ENCODE results near the gene COL6A3. TPM values are rescaled to one million over a fixed set of nuclear protein-coding genes. Genes with fewer than 3 reads are reported as not detected.

Gene COL6A3
- total and polyA plus RNA-seq, 2 of the 13 experiments (the other 11 are each of a cell fraction or from before 2014, with no cell fraction given), result 0.03 TPM; not detected in 1

DNA sequence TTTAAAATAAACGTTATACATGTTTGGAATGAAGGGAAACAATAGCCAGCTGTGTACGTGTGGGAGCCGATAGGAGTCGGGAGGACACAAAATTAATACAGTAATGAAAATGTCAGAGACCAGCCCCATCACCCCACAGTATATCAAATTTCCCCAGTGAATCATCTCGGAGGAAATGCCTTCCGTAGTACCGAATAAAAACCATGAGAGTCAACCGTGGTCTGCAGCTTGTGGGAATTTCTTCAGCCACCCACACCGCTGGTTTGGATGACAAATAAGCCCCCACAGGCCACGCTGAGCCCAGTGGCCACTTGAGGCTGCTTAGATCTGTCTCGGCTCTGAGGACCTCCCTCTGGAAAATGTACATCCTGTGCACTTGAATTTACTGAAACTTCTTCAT is 133.7 kb downstream of the COL6A3 start:
- Histone ChIP-seq H3K4me1 (ENCODE audit: insufficient read depth, low read length) (no peaks in the 10 kb centered on the region), H3K27me3 (ENCODE audit: control insufficient read depth in 1 of 2, insufficient read depth in 2 of 2, low read length in 2 of 2) (peaks cover 4 to 18% of the 10 kb centered on the region in 2 experiments; a peak in 3 of 5 replicates), H2AFZ (ENCODE audit: low read length) (no peak overlapping the region), H3K36me3 (replicated peaks in 1 of 2; ENCODE audit: control insufficient read depth in 1 of 2, insufficient read depth in 2 of 2, low read length in 2 of 2) (no peaks in the 10 kb centered on the region), H3K9me3 (ENCODE audit: low read length) (no peaks in the 10 kb centered on the region), H3K4me2 (ENCODE audit: low read depth, low read length) (no peak overlapping the region), H3K27ac (ENCODE audit: extremely low read length, insufficient read depth, low read length) (no peak overlapping the region), H4K20me1 (ENCODE audit: insufficient read depth, low read length) (no peaks in the 10 kb centered on the region), H3K4me3 (replicated peaks in 1 of 3; ENCODE audit: insufficient read depth in 1 of 3, low read depth in 2 of 3, low read length in 3 of 3) (no peak overlapping the region), H3K9ac (ENCODE audit: insufficient read depth, low read depth, low read length) (no peak overlapping the region), H3K79me2 (ENCODE audit: insufficient read depth, low read length) (no peaks in the 10 kb centered on the region)
- ChIA-PET POLR2A (no interaction called here), CTCF (ENCODE audit: low intra/inter-chr PET ratio, low total read pairs) (no interaction called here)
- intact Hi-C loops (cut with micrococcal nuclease; ENCODE audit: unreplicated experiment) (no loop called here), in situ Hi-C loops (cut with HindIII; ENCODE audit: extremely low pct_ligation_motif_present, low pct_unique_long_range_greater_than_20kb) (no loop called here)
- 32% methylated on average over 11 of the region's 11 CpGs for WGBS (ENCODE audit: low lambda C conversion rate)
- BruUV-seq (replicated peaks), result no TSS peak
- TF ChIP-seq SMYD3 (CRISPR knock-in tag; IDR thresholded peaks at IDR 0.05) (no peak), GLI4 (CRISPR knock-in tag; IDR thresholded peaks at IDR 0.05; ENCODE audit: borderline replicate concordance) (no peak), ZNF12 (CRISPR knock-in tag; IDR thresholded peaks at IDR 0.05) (no peak), RAD51 (IDR thresholded peaks at IDR 0.05; ENCODE audit: borderline replicate concordance) (no peak), PCBP1 (IDR thresholded peaks at IDR 0.05; ENCODE audit: borderline replicate concordance, low read depth, low read length) (no peak), ZMAT3 (CRISPR knock-in tag; conservative IDR thresholded peaks at IDR 0.05) (no peak), NR2F2 (IDR thresholded peaks at IDR 0.05; ENCODE audit: borderline replicate concordance, low read depth) (no peak), REL (CRISPR knock-in tag; conservative IDR thresholded peaks at IDR 0.05) (no peak), ZNF30 (CRISPR knock-in tag; IDR thresholded peaks at IDR 0.05) (no peak), SOX5 (CRISPR knock-in tag; IDR thresholded peaks at IDR 0.05; ENCODE audit: borderline replicate concordance) (no peak), PPARG (CRISPR knock-in tag; conservative IDR thresholded peaks at IDR 0.05) (no peak), MTA1 (CRISPR knock-in tag; IDR thresholded peaks at IDR 0.05; ENCODE audit: borderline replicate concordance) (no peak)
- TF ChIP-seq, protein P1, sequence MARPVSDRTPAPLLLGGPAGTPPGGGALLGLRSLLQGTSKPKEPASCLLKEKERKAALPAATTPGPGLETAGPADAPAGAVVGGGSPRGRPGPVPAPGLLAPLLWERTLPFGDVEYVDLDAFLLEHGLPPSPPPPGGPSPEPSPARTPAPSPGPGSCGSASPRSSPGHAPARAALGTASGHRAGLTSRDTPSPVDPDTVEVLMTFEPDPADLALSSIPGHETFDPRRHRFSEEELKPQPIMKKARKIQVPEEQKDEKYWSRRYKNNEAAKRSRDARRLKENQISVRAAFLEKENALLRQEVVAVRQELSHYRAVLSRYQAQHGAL (CRISPR knock-in tag; IDR thresholded peaks at IDR 0.05; ENCODE audit: not compliant biosample characterization), result no peak
- TF ChIP-seq, protein P2, sequence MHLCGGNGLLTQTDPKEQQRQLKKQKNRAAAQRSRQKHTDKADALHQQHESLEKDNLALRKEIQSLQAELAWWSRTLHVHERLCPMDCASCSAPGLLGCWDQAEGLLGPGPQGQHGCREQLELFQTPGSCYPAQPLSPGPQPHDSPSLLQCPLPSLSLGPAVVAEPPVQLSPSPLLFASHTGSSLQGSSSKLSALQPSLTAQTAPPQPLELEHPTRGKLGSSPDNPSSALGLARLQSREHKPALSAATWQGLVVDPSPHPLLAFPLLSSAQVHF (CRISPR knock-in tag; IDR thresholded peaks at IDR 0.05), result no peak
- TF ChIP-seq, protein P3, sequence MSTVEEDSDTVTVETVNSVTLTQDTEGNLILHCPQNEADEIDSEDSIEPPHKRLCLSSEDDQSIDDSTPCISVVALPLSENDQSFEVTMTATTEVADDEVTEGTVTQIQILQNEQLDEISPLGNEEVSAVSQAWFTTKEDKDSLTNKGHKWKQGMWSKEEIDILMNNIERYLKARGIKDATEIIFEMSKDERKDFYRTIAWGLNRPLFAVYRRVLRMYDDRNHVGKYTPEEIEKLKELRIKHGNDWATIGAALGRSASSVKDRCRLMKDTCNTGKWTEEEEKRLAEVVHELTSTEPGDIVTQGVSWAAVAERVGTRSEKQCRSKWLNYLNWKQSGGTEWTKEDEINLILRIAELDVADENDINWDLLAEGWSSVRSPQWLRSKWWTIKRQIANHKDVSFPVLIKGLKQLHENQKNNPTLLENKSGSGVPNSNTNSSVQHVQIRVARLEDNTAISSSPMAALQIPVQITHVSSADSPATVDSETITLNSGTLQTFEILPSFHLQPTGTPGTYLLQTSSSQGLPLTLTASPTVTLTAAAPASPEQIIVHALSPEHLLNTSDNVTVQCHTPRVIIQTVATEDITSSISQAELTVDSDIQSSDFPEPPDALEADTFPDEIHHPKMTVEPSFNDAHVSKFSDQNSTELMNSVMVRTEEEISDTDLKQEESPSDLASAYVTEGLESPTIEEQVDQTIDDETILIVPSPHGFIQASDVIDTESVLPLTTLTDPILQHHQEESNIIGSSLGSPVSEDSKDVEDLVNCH (CRISPR knock-in tag; IDR thresholded peaks at IDR 0.05), result no peak
- TF ChIP-seq, protein P4, sequence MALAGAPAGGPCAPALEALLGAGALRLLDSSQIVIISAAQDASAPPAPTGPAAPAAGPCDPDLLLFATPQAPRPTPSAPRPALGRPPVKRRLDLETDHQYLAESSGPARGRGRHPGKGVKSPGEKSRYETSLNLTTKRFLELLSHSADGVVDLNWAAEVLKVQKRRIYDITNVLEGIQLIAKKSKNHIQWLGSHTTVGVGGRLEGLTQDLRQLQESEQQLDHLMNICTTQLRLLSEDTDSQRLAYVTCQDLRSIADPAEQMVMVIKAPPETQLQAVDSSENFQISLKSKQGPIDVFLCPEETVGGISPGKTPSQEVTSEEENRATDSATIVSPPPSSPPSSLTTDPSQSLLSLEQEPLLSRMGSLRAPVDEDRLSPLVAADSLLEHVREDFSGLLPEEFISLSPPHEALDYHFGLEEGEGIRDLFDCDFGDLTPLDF (CRISPR knock-in tag; IDR thresholded peaks at IDR 0.05), result no peak
- TF ChIP-seq, protein P5, sequence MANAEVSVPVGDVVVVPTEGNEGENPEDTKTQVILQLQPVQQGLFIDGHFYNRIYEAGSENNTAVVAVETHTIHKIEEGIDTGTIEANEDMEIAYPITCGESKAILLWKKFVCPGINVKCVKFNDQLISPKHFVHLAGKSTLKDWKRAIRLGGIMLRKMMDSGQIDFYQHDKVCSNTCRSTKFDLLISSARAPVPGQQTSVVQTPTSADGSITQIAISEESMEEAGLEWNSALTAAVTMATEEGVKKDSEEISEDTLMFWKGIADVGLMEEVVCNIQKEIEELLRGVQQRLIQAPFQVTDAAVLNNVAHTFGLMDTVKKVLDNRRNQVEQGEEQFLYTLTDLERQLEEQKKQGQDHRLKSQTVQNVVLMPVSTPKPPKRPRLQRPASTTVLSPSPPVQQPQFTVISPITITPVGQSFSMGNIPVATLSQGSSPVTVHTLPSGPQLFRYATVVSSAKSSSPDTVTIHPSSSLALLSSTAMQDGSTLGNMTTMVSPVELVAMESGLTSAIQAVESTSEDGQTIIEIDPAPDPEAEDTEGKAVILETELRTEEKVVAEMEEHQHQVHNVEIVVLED (CRISPR knock-in tag; IDR thresholded peaks at IDR 0.05; ENCODE audit: borderline replicate concordance), result no peak
- ATAC-seq, result no peak
- no peak for DNase-seq (ENCODE audit: low spot score)
- no peak for FAIRE-seq

Data from HepG2 (cell line).